H1 (cell line): Measurements from ENCODE around the gene PGLYRP1. TPM values are rescaled to one million over a fixed set of nuclear protein-coding genes. Genes with fewer than 3 reads are reported as not detected.

Experiments used
- CTCF ChIA-PET: fragments of 300-600 bp; sonication (Branson Sonifier 250); formaldehyde crosslinking; loops from one replicate; lab custom pipeline; 2021; ENCODE audit not compliant: partially characterized antibody; lab: Charles Lee
- POLR2A ChIA-PET: fragments of 300-600 bp; sonication (Branson Sonifier 250); formaldehyde crosslinking; loops from one replicate; lab custom pipeline; 2021; ENCODE audit warnings: inconsistent platforms; ENCODE audit not compliant: partially characterized antibody; lab: Charles Lee
- DNase-seq, 2 experiments: peaks; one replicate each; pipeline versions ENCODE4 v3.0.0 to v3.0.0-alpha.2; 2010 to 2022; ENCODE audit warnings: low spot score in 2 of 2, low read depth in 1 of 2, mixed read lengths in 1 of 2
- FAIRE-seq: peaks from 2 replicates; lab custom pipeline; 2011; peaks lifted over from hg19 to GRCh38; lab: Jason Lieb, UNC
- H2AFZ ChIP-seq: 2 replicates; pipeline ENCODE4 v1.8.1; 2012; ENCODE audit warnings: low read length, inconsistent platforms
- H2AK5ac ChIP-seq: 2 replicates; pipeline ENCODE4 v1.6.1; 2013; ENCODE audit warnings: low read depth, low read length
- H2BK120ac ChIP-seq: replicated peaks from 2 replicates; pipeline ENCODE3; 2013; ENCODE audit warnings: low read depth, low read length, inconsistent platforms
- H2BK12ac ChIP-seq: 2 replicates; pipeline ENCODE4 v1.6.1; 2013; ENCODE audit warnings: low read depth, low read length
- H2BK15ac ChIP-seq: 2 replicates; pipeline ENCODE4 v1.6.1; 2013; ENCODE audit warnings: low read length
- H2BK20ac ChIP-seq: 2 replicates; pipeline ENCODE4 v1.6.1; 2013; ENCODE audit warnings: low read length
- H2BK5ac ChIP-seq: 2 replicates; pipeline ENCODE4 v1.6.1; 2013; ENCODE audit warnings: low read depth, low read length
- H3K14ac ChIP-seq: 2 replicates; pipeline ENCODE4 v1.6.1; 2013; ENCODE audit warnings: inconsistent platforms; ENCODE audit not compliant: insufficient read length
- H3K18ac ChIP-seq: 2 replicates; pipeline ENCODE4 v1.6.1; 2013; ENCODE audit warnings: low read length; ENCODE audit errors: extremely low read depth
- H3K23ac ChIP-seq: 2 replicates; pipeline ENCODE4 v1.6.1; 2013; ENCODE audit warnings: inconsistent platforms; ENCODE audit not compliant: insufficient read length
- H3K23me2 ChIP-seq: 2 replicates; pipeline ENCODE4 v1.6.1; 2013; ENCODE audit warnings: low read depth, low read length
- H3K27ac ChIP-seq: 2 replicates; pipeline ENCODE4 v1.6.1; 2011; ENCODE audit warnings: low read depth, low read length, inconsistent platforms
- H3K27me3 ChIP-seq, 4 experiments: replicated peaks in 1 of 4; 1 replicate in 1 of 4; 2 replicates in 3 of 4; pipeline versions ENCODE4 v1.6.1 to v1.8.1; 2011 to 2013; ENCODE audit warnings: low read length in 3 of 4, mild to moderate bottlenecking in 3 of 4, inconsistent platforms in 2 of 4, mixed read lengths in 2 of 4, moderate library complexity in 1 of 4; ENCODE audit not compliant: control insufficient read depth in 3 of 4, insufficient read depth in 3 of 4; ENCODE audit errors: extremely low read depth in 1 of 4
- H3K36me3 ChIP-seq, 4 experiments: 2 replicates each; pipeline versions ENCODE4 v1.6.1 to v1.8.1; 2011 to 2013; ENCODE audit warnings: mild to moderate bottlenecking in 4 of 4, low read length in 3 of 4, moderate library complexity in 2 of 4, control low read depth in 1 of 4, inconsistent platforms in 1 of 4; ENCODE audit not compliant: insufficient read depth in 4 of 4, control insufficient read depth in 2 of 4
- H3K4ac ChIP-seq: replicated peaks from 2 replicates; pipeline ENCODE3; 2013; ENCODE audit warnings: low read length, low read depth, mixed read lengths, inconsistent platforms; ENCODE audit not compliant: insufficient read length
- H3K4me1 ChIP-seq, 4 experiments: replicated peaks in 1 of 4; 1 replicate in 1 of 4; 2 replicates in 3 of 4; pipeline versions ENCODE4 v1.6.1 to v1.8.1; 2011 to 2013; ENCODE audit warnings: low read length in 3 of 4, inconsistent platforms in 2 of 4, mixed read lengths in 1 of 4; ENCODE audit not compliant: insufficient read depth in 4 of 4, control insufficient read depth in 3 of 4
- H3K4me2 ChIP-seq, 2 experiments: 2 replicates each; pipeline versions ENCODE4 v1.6.1 to v1.8.1; 2011 to 2013; ENCODE audit warnings: low read depth in 2 of 2, low read length in 2 of 2, control low read depth in 1 of 2, inconsistent platforms in 1 of 2, mild to moderate bottlenecking in 1 of 2; ENCODE audit not compliant: insufficient read depth in 1 of 2
- H3K4me3 ChIP-seq, 4 experiments: fragments of 200-600, 300-600 bp in 1 of 4; sonication (generic), shearing (Covaris generic), sonication (Bioruptor Twin) in 1 of 4; 2 replicates each; pipeline versions ENCODE4 v1.5.1 to v1.8.1; 2011 to 2016; ENCODE audit warnings: low read length in 4 of 4, low read depth in 3 of 4, control low read depth in 2 of 4, inconsistent platforms in 2 of 4, mild to moderate bottlenecking in 2 of 4, mixed read lengths in 1 of 4, moderate library complexity in 1 of 4; ENCODE audit not compliant: insufficient read depth in 2 of 4; ENCODE audit errors: extremely low read depth in 1 of 4
- H3K56ac ChIP-seq: replicated peaks from 2 replicates; pipeline ENCODE3; 2013; ENCODE audit warnings: low read depth, mild to moderate bottlenecking, mixed read lengths, low read length, inconsistent platforms; ENCODE audit not compliant: insufficient read length
- H3K79me1 ChIP-seq: 2 replicates; pipeline ENCODE4 v1.6.1; 2013; ENCODE audit warnings: low read depth, low read length, control low read depth
- H3K79me2 ChIP-seq, 2 experiments: 2 replicates each; pipeline versions ENCODE4 v1.6.1 to v1.8.1; 2012 to 2013; ENCODE audit warnings: low read length in 2 of 2, mild to moderate bottlenecking in 2 of 2, inconsistent platforms in 1 of 2; ENCODE audit not compliant: insufficient read depth in 2 of 2, control insufficient read depth in 1 of 2
- H3K9ac ChIP-seq, 4 experiments: replicated peaks in 1 of 4; 1 replicate in 1 of 4; 2 replicates in 3 of 4; pipeline versions ENCODE4 v1.6.1 to v1.8.1; 2011 to 2013; ENCODE audit warnings: low read depth in 3 of 4, low read length in 3 of 4, control low read depth in 2 of 4, mild to moderate bottlenecking in 2 of 4, moderate library complexity in 2 of 4, inconsistent platforms in 1 of 4; ENCODE audit errors: extremely low read depth in 1 of 4
- H3K9me3 ChIP-seq, 2 experiments: 2 replicates each; pipeline versions ENCODE4 v1.6.1 to v1.8.1; 2012 to 2013; ENCODE audit warnings: mild to moderate bottlenecking in 2 of 2, moderate library complexity in 2 of 2, control low read depth in 1 of 2, inconsistent platforms in 1 of 2, low read depth in 1 of 2, low read length in 1 of 2, mixed read lengths in 1 of 2; ENCODE audit not compliant: insufficient read depth in 2 of 2
- H4K20me1 ChIP-seq, 2 experiments: replicated peaks in 1 of 2; 2 replicates each; pipeline versions ENCODE3 to v1.8.1; 2011 to 2013; ENCODE audit warnings: inconsistent platforms in 2 of 2, low read length in 2 of 2, mild to moderate bottlenecking in 1 of 2; ENCODE audit not compliant: insufficient read depth in 2 of 2, control insufficient read depth in 1 of 2
- H4K5ac ChIP-seq: 2 replicates; pipeline ENCODE4 v1.6.1; 2013; ENCODE audit warnings: low read length, low read depth, mixed read lengths, inconsistent platforms; ENCODE audit not compliant: insufficient read length
- H4K8ac ChIP-seq: 2 replicates; pipeline ENCODE4 v1.8.0; 2013; ENCODE audit warnings: mild to moderate bottlenecking, moderate library complexity, low read length, inconsistent platforms; ENCODE audit not compliant: insufficient read depth; ENCODE audit errors: extremely low read depth
- H4K91ac ChIP-seq: replicated peaks from 2 replicates; pipeline ENCODE3; 2013; ENCODE audit warnings: low read length, mixed read lengths, inconsistent platforms; ENCODE audit not compliant: insufficient read length
- CBX5 ChIP-seq: fragments of 300-800, 300-1000 bp; sonication (generic); IDR thresholded peaks from 2 replicates; pipeline ENCODE4 v1.7.1; 2016; ENCODE audit warnings: antibody characterized with exemption, low read length, low read depth
- CHD2 ChIP-seq: IDR thresholded peaks from 2 replicates; pipeline ENCODE4 v1.6.1; 2012; ENCODE audit warnings: low read length, improper control_type of control experiment
- GTF2F1 ChIP-seq: IDR thresholded peaks from 2 replicates; pipeline ENCODE4 v1.6.1; 2012; ENCODE audit warnings: low read depth, low read length, improper control_type of control experiment, borderline replicate concordance
- KDM4A ChIP-seq: IDR thresholded peaks from one replicate; pipeline ENCODE4 v1.7.1; 2012; ENCODE audit warnings: low read depth, mild to moderate bottlenecking, moderate library complexity, low read length, inconsistent platforms; ENCODE audit not compliant: severe bottlenecking
- MAFK ChIP-seq: IDR thresholded peaks from 2 replicates; pipeline ENCODE4 v1.6.1; 2012; ENCODE audit warnings: low read depth, mild to moderate bottlenecking, improper control_type of control experiment, low read length
- RBBP5 ChIP-seq: IDR thresholded peaks from 2 replicates; pipeline ENCODE4 v1.7.1; 2012; ENCODE audit warnings: low read depth, mild to moderate bottlenecking, inconsistent platforms, low read length, moderate library complexity, borderline replicate concordance
- SRF ChIP-seq: IDR thresholded peaks from 2 replicates; pipeline ENCODE4 v1.6.1; 2011; ENCODE audit warnings: mild to moderate bottlenecking, low read depth, low read length, moderate library complexity
- TAF1 ChIP-seq: IDR thresholded peaks from 2 replicates; pipeline ENCODE4 v1.6.1; 2011; ENCODE audit warnings: mild to moderate bottlenecking, low read depth, low read length
- WGBS, 2 experiments: shearing (Covaris generic) in 1 of 2; methylation state at CpG; one replicate each; pipeline versions ENCODE4 v1.1.6 to v1.1.7; 2013 to 2015; ENCODE audit warnings: low lambda C conversion rate in 2 of 2, mixed read lengths in 2 of 2, inconsistent platforms in 1 of 2, low coverage in 1 of 2, missing lambda C conversion rate in 1 of 2; ENCODE audit not compliant: insufficient replicate concordance in 2 of 2, insufficient coverage in 1 of 2, insufficient read length in 1 of 2; ENCODE audit errors: extremely low coverage in 1 of 2, missing lambda C conversion rate in 1 of 2; 5-methylcytosine and 5-hydroxymethylcytosine counted together
- polyA plus RNA-seq, 7 experiments: library from polyadenylated mRNA; depleted of rRNA in 3 of 7; stranded (reverse) in 5 of 7; unstranded in 2 of 7; fragments of >200 nt in 5 of 7; fragments of 200-250 nt in 2 of 7; gene quantifications; 1 replicate in 5 of 7; 2 replicates in 1 of 7; 4 replicates in 1 of 7; pipeline versions ENCODE4 v1.2.1 to v1.2.3, GENCODE V29; 2011 to 2013; ENCODE audit warnings: missing spikeins in 2 of 7, mixed read lengths in 2 of 7
- total RNA-seq: library from RNA; stranded (reverse); fragmentation: NEBNext Ultra II Directional; extraction: Animal tissue kit (Norgen Biotek cat#: 25700); gene quantifications from 2 replicates; pipeline ENCODE4 v1.2.1, GENCODE V29; 2021
- TF ChIP-seq, protein P1 (sequence below): IDR thresholded peaks from 2 replicates; pipeline ENCODE4 v1.6.1; 2011; ENCODE audit warnings: low read length, improper control_type of control experiment

The PGLYRP1 gene
- total and polyA plus RNA-seq, 2 of the 8 experiments (the other 6 are each of a cell fraction or from before 2014, with no cell fraction given): not detected

GRCh38 chr19:46030812-46031550 lies 8.1 kb upstream of the PGLYRP1 start:
- Histone ChIP-seq H4K20me1 (no peaks in the 10 kb centered on the region), H3K79me2 (no peaks in the 10 kb centered on the region), H2BK15ac (no peak overlapping the region), H3K36me3 (no peaks in the 10 kb centered on the region), H4K5ac (no peak overlapping the region), H3K4me2 (no peak overlapping the region), H3K56ac (no peak overlapping the region), H3K4me1 (no peaks in the 10 kb centered on the region), H3K27ac (no peak overlapping the region), H3K4ac (no peak overlapping the region), H2AK5ac (no peak overlapping the region), H3K79me1 (no peaks in the 10 kb centered on the region), H2AFZ (no peak overlapping the region), H3K14ac (no peak overlapping the region), H2BK12ac (no peak overlapping the region), H3K18ac (no peak overlapping the region), H3K4me3 (no peak overlapping the region), H3K23ac (no peak overlapping the region)
- DNase-seq (no peak), FAIRE-seq (no peak)
- POLR2A ChIA-PET: no interaction called here
- TF ChIP-seq CBX5 (no peak), RBBP5 (no peak), MAFK (no peak), KDM4A (no peak), SRF (no peak), TAF1 (no peak), GTF2F1 (no peak), CHD2 (no peak)
- TF ChIP-seq, protein P1, sequence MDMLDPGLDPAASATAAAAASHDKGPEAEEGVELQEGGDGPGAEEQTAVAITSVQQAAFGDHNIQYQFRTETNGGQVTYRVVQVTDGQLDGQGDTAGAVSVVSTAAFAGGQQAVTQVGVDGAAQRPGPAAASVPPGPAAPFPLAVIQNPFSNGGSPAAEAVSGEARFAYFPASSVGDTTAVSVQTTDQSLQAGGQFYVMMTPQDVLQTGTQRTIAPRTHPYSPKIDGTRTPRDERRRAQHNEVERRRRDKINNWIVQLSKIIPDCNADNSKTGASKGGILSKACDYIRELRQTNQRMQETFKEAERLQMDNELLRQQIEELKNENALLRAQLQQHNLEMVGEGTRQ: no peak
- TF ChIP-seq, all 59 proteins: peak for 0
- Histone ChIP-seq H4K91ac (no peak overlapping the region), H3K9me3 (no peaks in the 10 kb centered on the region; a peak in 1 of 4 replicates), H3K23me2 (no peaks in the 10 kb centered on the region), H3K9ac (no peak overlapping the region), H2BK5ac (no peak overlapping the region), H2BK120ac (no peak overlapping the region), H3K27me3 (no peaks in the 10 kb centered on the region), H2BK20ac (no peak overlapping the region), H4K8ac (no peak overlapping the region)
- CTCF ChIA-PET: interaction anchor here (0.7 to 17.0 kb wide), 3 partner anchors 16 to 47 kb away, joined by 3 to 250 read pairs (median 21); no protein-coding TSS in a partner anchor
- WGBS, 2 experiments: 88% methylated on average over 12 of the region's 12 CpGs; no CpG with 5 or more reads in 1 of the 2 experiments
